NCI-H748 (cell line): ENCODE data around the gene MPP1.
"Not testable (repeated sequence)": the region's sequence is repeated elsewhere in the genome, so short reads cannot be mapped to it uniquely, and the experiment has no call there.

Experiments used
- DNase-seq: peaks from one replicate; lab custom pipeline; 2025; ENCODE audit not compliant: unreplicated experiment; lab: John Stamatoyannopoulos, UW

The MPP1 gene

DNA sequence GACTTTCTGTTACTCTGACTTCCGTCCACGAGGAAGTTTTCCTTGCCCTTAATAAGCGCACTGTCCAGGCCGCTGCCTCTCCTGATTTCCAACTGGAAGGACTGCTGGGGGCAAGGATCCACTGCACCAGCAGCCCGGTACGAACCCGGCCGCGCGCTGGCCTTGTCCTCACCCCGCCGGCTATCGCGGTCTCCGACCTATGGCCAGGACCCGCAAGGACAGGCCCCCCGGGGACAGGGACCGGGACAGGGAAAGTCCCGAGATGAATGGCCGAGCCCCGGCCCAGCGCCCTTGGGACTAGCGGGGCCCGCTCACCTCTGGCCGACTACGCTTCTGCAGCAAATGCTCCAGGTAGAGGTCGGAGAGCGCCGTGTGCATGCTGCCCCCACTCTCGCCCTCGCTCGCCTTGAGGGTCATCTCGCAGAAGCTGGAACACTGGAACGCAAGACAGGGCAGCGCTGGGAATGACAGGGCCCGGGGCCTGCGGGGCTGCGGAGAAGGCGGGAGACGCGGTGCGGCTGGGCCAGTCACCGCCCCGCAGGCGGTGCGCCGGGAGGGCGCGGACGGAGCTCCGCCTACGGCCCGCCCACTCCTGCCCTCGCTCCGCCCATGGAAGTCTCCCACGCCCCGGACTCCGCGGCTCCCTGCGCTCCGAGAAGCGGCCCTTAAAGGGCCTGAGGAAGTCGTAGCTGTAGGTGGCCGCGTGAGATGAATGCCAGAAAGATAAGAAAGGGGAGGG lies at the start of gene MPP1:
TSS of gene MPP1 (minus strand) at position 529 of the 739 bp plus-strand sequence. CDS start at position 417, 112 bp downstream.
- DNase-seq: peak; percentile 73

DNA sequence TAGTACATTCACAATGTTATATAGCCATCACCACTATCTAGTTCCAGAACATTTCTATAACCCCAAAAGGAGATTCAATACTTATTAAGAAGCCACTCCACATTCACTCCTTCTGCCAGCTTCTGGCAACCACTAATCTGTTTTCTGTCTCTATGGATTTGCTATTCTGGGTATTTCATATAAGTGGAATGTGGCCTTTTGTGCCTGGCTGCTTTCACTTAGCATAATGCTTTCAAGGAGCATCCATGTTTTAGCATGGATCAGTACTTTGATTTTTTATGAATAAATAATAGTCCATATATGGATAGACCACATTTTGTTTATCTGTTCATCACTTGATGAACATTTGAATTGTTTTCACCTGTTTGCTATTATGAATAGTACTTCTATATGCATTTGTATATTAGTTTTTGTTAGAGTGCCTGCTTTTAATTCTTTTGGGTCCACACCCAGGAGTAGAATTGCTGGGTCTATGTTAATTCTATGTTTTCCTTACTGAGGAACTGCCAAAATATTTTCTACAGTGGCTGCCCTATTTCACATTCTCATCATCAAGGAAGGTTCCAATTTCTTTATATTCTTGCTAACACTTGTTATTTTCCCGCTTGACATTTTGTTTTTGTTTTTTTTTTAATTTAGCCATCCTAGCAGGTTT lies 45.8 kb upstream of the MPP1 start:
- no peak for DNase-seq

DNA sequence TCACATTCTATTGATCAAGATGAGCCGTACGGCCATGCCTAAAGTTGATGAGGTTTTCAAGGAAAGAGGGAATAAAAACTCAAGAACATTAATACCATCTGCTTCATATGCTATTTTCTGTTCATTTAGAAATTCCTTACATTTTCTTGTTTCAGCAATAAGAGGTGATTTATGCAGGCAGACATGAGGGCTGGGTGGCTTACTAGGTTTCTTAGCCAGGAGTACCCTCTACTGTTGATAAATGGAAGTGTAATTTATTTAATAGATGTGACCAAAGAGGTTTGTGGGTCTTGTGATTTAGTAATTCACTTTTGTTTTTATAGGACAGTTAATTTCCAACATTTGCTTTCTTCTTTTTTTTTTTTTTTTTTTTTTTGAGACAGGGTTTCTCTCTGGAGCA lies 35.6 kb upstream of the MPP1 start:
- peak; percentile 58 for DNase-seq

DNA sequence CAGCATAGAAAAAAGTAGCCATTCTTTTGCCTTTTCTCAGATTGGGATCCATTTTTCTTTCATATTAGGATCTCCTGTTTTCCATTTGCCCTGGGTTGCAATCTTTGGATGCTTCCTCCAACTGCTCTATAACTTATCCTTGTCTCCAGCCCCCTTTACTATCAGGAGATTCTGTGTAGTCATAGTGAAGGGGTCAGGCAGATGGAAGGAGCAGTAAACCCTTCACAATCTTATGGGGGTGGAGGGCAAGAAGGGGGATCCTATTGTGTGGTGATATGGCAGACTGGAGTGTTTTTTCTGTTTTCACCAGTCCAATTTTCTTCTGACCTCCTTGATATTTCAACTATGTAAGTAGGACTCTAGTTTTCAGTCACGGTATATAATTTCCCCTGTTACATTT lies 30.9 kb upstream of the MPP1 start:
- no peak for DNase-seq

DNA sequence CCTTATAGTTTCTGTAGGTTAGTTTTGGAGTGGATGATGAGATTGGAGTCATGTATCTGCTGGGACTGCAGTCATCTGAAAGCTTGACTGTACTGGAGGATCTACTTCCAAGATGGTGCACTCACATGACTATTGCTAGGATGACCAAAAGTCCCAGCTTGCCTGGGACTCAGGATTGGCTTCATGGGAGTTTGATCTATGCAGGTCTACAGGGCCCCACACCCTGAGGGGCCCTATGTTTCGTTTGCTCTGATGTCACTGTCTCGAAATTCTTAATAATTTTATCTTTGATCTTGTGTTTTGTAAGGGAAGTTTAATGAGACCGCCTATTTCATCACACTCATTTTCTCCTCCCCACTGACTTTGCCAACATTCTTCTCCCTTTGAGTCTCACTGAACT lies 29.3 kb upstream of the MPP1 start, which contains the start of gene SMIM9:
TSS of gene SMIM9 (minus strand) at position 101 of the 400 bp plus-strand sequence. CDS start 3,806 bp downstream, outside the sequence.
- DNase-seq: no peak

DNA sequence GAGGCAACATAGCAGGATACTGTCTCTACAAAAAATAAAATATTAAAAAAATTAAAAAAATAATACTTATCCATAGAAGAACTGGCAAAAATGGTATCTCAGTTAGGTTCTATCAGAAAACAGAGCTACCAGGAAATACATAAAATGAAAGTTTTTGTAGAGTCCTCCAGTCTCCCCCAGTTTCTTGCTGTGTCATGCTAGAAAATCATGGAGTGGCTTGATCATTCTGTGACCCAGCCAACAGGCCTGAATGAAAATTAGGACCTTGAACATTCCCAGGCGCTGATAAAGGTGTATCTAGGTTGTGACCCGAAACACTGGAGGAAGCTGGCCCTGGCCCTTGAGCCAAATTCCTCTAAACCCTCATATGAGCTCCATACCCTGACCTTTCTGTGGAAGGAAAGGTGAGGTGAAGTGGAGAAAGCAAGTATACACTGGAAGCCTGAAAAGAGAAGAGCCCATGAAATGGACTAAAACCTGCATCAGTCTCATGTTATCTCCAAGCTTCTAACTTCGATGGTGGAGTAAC lies 28.5 kb upstream of the MPP1 start:
- DNase-seq: no peak

DNA sequence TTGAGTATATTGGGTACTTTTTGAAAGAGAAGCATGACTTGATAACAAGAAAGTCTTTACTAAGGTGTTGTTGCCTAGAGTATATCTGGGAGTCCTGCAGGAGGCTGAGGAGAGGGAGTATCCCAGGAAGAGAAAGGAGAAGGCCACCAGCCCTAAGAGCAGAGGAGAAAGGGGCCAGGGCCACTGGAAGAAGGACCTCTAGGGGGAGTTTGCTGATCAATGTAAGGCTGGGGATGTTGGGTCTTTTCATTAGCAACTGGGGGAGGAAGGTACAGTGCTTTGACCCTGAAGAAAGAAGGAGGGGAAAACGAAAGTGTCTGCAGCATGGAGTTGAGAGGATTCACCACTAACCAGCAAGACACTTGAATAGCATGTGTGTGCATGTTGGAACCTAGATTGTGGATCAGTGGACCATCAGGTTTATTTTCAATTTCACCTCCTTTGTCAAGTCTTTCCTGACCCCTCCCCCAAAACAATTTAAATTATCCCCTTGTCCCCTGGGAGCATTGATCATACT lies 24.7 kb upstream of the MPP1 start:
- no peak for DNase-seq

DNA sequence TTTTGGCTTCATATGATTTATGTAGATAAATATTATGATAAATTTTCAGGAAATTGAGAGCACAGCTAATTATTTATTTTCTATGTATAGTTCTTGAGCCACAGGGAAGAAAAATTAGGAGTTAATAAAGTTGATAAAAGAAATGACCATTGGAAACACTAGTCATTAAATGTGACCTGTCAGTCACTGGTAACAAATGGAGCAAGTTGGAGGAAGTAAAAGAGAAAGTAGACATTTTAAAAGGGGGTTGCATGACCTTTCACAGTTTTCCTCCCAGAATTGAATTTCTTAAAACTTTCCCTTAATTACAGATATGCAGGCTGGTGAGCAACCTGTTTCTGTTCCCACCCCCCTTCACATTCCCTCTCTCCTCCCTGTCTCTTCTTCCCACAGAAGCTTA lies 23.8 kb upstream of the MPP1 start:
- no peak for DNase-seq

DNA sequence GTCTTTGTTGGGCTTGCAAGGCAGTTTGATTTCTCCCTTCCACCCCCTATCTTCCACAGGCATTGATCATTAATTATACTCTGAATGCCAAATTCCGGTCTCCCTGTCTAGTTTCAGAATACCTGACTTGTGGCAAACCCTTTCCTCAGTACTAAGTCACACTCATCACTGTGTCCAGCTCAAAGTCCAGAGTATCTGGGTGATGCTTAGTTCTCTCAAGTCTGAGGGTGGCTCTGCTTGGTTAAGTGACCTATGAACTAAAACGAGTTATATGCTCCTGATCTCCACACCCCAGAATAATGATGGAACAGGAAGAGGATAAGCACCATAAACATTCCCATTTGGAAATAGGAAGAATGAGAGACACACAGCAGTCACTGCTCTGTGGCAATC lies 22.7 kb upstream of the MPP1 start:
- DNase-seq: no peak

DNA sequence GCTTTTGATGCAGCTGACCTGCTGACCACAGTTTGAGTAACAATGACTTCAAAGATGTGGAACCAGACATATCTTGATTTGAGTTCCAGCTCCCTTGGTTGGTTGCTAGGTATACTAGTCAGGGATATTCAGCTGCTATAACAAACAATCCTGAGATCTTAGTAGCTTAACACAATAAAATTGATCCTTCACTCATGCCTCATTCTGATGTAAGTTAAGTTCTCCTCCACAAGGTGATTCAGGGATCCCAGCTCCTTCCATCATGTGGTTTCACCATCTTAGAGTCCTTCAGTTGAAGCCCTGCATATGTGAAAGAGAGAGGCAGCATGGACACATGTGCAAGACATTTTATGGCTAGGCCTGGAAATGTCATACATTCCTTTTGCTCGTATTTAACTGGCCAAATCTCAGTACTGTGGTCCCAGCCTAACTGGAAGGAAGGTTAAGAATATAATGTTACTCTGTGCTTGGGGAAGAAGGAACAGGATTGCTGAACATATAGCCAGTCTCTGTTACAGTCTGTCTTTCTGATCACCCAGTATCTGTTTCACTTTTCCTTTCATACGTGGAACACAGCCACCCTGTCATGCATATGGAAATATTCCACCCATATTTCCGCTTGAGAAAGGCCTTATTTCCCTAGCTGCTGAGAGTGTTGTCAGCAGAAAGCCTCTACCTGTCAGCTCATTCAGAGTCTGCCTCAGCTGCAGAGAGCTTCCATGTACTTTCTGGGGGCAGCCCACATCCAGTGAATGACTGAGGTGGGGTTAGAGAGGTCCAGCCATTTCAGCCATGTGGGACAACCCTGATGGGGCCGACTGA lies 22.1 kb upstream of the MPP1 start:
- no peak for DNase-seq

DNA sequence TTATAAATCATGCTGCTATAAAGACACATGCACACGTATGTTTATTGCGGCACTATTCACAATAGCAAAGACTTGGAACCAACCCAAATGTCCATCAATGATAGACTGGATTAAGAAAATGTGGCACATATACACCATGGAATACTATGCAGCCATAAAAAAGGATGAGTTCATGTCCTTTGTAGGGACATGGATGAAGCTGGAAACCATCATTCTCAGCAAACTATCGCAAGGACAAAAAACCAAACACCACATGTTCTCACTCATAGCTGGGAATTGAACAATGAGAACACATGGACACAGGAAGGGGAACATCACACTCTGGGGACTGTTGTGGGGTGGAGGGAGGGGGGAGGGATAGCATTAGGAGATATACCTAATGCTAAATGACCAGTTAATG lies 20.3 kb upstream of the MPP1 start:
- not testable (repeated sequence) for DNase-seq

DNA sequence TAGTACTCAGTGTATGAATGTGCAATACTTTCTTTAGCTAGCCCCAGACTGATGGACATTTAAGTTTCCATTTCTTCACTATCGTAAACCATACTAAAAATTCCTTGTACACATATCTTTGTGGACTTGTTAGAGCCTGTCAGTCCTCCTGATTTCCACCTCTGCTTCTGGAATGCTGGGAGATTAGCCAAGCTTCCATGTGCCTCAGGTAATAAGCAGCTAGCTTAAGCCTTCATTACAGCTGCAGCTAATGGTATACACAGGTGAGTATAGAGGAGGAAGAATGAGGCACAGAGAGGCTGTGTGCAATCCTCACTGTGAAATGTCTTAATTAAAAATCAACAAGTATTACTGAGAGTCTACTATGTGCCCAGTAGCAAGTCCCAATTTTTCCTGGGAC lies 19.4 kb upstream of the MPP1 start:
- no peak for DNase-seq

DNA sequence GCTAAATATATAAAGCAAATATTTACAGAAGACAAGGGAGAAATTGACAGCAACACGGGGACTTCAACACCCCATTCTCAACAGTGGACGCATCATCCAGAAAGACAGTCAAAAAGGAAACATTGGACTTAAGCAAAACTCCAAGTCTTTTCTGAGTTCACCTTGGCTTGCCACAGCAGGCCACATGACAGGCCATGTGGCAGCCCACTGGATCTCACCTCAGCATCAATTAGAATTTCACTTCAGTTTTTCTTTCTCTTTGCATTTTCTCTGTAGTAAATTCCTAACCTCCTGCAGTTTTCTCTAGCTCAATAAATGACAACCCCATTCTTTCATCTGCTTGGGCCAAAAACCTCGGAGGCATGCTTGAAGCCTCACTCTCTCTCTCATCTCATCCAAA lies 16.7 kb upstream of the MPP1 start:
- DNase-seq: no peak

DNA sequence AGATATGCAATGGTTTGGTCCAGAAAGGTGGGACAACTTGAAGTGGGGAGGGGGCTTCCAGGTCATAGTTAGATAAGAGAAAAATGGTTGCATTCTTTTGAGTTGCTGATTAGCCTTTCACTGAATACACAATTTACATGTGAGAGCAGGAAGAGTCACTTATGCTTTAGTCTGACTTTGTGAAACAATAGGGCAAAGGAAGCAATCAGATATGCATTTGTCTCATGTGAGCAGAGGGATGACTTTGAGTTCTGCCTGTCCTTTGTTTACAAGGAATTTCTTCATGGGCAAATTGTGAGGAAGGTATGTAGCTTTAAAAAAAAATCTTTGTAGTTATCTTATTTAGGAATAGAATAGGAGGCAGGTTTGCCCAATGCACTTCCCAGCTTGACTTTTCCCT lies 16.2 kb upstream of the MPP1 start:
- DNase-seq: no peak

DNA sequence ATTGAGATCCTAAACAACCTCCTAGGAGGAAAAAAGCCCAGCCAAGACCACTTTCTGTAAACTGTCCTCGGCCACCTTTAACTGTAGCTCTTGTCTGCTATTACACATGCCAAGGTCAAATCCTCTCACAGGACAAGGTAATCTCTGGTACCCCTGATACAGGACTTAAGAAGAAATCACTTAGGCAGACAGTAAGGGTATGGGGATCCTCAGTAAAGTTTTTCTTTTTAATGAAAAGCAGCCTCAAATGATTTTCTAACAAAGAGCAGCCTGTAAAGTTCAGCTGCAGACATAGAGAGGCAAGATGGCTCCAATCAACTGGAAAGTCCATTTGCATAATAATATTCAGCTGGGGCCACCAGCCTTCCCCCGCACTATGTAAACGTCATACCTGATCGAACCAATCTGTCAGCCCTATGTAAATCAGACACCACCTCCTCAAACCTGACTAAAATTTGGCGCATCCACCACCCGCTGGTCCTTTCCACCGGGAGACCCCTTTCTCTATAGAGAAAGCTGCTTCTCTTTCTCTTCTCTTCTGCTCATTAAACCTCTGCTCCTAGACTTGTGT lies 14.6 kb upstream of the MPP1 start:
- peak; percentile 24 for DNase-seq

DNA sequence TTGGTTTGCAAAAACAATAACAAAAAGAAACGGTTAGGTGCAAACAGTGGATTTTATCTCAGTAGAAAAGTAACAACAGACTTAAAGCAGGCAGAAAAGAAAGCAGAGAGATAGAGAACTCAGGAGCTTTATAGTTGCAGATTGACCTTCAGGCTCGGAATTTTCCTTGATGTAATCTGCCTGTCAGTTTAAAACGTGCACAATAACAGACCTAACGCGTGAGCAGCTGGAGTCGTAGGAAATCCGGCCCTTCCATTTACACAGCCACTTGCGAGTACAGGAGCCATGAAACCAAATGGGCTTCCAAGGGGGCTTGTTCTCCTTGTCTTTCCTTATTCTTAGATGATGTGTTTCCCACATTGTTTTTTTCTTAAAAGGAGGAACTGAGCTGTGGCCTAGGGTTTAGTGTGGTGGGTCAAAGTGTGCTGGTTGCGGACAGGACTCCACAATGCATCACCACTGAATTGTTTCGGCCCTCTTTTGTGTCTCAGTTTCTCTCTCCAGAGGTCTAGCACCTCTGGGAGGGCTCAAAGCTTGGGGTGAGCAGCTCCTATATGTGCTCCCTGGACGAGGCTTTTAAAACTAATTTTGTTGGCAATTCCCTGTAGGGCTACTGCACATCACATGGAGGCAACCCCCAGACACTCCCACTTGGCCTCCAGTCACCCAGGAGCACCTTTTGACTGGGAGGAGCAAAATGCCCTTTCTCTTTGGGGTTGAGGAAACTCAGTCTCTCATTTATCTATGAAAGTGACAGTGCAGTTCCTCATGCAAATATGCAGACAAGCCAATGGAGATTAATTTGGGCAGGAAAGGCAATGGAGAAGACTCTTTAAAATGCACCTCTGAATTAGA lies 13.9 kb upstream of the MPP1 start:
- no peak for DNase-seq

DNA sequence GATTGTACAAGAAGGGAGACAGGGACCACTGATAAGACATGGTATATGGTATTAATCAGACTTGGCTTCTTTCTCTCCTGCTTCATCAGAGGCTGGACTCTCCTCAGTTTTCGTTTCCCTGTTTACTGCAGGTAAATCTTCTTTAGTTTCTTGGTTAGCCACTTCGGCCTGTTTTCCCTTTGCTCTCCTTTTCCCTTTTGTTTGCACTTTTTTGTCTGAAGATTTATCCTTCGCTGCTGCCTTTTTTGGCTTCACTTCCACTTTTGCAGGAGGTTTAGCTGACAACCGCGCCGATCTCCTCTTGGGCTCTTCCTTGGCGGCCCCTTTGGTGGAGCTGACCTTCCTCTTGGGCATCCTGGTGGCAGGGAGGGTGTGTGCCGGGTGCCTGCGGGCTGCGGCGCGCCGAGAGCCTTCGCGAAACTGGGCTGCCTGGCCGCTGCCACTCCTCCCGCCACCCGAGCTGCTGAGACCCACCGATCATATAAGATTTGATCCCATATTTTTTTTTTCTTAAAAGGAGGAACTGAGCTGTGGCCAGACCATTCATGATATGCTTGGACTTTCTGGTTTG lies 11.8 kb upstream of the MPP1 start:
- DNase-seq: not testable (repeated sequence)

DNA sequence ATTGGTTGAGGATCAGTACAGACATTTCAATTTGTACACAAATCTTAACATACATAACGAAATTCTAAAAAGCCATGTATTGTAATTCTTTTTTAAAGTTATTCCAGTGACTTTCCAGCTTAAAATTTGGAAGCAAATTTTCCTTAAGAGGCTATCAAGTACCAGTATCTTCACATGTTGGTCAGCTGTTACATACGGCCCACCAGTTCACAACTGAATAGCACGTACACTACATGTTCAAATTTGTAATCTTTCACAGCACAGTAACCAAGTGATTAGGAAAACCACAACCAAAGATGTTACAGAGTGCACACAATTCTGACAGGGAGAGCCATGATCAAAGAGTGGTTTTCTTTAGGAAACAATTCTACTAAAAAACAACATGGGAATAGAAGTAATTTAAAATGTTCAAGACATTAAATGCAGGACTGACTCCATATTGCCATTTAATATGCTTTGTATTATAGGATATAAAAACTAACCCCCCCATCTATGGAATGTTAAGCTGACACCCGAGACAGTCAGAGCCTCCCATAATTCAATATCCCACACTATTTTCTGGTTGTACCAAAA lies 11.1 kb upstream of the MPP1 start:
- not testable (repeated sequence) for DNase-seq

DNA sequence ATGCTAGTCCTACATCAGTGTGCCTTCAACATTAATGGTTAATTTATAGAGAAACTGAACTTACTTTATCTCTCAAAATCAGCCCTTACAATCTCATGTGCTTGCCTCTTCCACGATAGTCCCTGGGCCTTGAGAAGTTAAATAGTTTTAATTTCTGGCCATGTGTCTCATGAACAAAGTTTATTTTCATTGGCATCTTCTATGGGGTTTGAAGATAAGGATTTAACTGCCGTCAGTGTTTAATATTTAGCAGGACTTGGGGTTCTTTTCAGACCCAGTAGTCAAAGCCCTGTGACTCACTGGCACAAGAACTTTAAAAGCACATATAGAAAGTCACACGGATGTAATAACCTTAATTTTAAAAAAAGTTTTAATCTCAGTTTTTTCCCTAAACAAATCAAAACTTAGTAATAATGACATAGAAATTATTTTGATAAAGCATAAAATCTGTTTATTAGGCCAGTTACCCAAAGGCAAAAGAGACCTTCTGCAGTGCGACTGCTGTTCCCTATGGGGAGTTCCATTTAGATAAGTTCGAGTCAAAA lies 10.1 kb upstream of the MPP1 start:
- no peak for DNase-seq
